Liver (tissue), 9 donors: Measurements from ENCODE around the gene KLHDC7B. TPM values are rescaled to one million over a fixed set of nuclear protein-coding genes. Genes with fewer than 3 reads are reported as not detected.
A peak's percentile ranks its signal among the peaks of the same experiment; 100 is the strongest.

Source experiments
- DNase-seq: peaks from one replicate; pipeline ENCODE4 v3.0.0-alpha.2; 2017; ENCODE audit warnings: low spot score
- H3K27ac ChIP-seq, 2 donors: one replicate each; pipeline ENCODE4 v1.7.0; 2013; ENCODE audit warnings: inconsistent platforms in 2 of 2, low read length in 2 of 2, control low read depth in 1 of 2, low read depth in 1 of 2, mild to moderate bottlenecking in 1 of 2
- H3K27me3 ChIP-seq, 4 donors: one replicate each; pipeline versions ENCODE4 v1.6.1 to v1.7.0; 2013; ENCODE audit warnings: low read length in 3 of 4, inconsistent platforms in 1 of 4, mild to moderate bottlenecking in 1 of 4, moderate library complexity in 1 of 4; ENCODE audit not compliant: control insufficient read depth in 4 of 4, insufficient read depth in 4 of 4
- H3K36me3 ChIP-seq, 4 donors: one replicate each; pipeline versions ENCODE4 v1.6.1 to v1.7.0; 2013; ENCODE audit warnings: low read length in 3 of 4, mild to moderate bottlenecking in 3 of 4, low read depth in 1 of 4, moderate library complexity in 1 of 4; ENCODE audit not compliant: control insufficient read depth in 4 of 4, insufficient read depth in 3 of 4
- H3K4me1 ChIP-seq, 4 donors: one replicate each; pipeline versions ENCODE4 v1.6.1 to v1.7.0; 2013; ENCODE audit warnings: low read length in 3 of 4, mild to moderate bottlenecking in 3 of 4, moderate library complexity in 1 of 4; ENCODE audit not compliant: control insufficient read depth in 4 of 4, insufficient read depth in 4 of 4
- H3K4me3 ChIP-seq, 3 donors: one replicate each; pipeline versions ENCODE4 v1.6.1 to v1.7.0; 2013; ENCODE audit warnings: low read length in 3 of 3, control low read depth in 1 of 3, low read depth in 1 of 3, mild to moderate bottlenecking in 1 of 3
- H3K9ac ChIP-seq, 2 donors: one replicate each; pipeline ENCODE4 v1.7.0; 2013; ENCODE audit warnings: low read length in 2 of 2, mild to moderate bottlenecking in 2 of 2, moderate library complexity in 2 of 2, control low read depth in 1 of 2, low read depth in 1 of 2
- H3K9me3 ChIP-seq, 4 donors: one replicate each; pipeline versions ENCODE4 v1.6.1 to v1.7.0; 2013; ENCODE audit warnings: low read length in 3 of 4; ENCODE audit not compliant: control insufficient read depth in 4 of 4
- CTCF ChIP-seq: fragments of 150-350 bp; IDR thresholded peaks from 2 replicates; pipeline ENCODE4 v1.5.1; 2017; ENCODE audit warnings: improper control_type of control experiment, low read depth, low read length; ENCODE audit not compliant: missing input control
- EGR1 ChIP-seq, 2 donors: IDR thresholded peaks; 2 replicates each; pipeline ENCODE4 v1.6.1; 2016 to 2018; ENCODE audit warnings: antibody characterized with exemption in 2 of 2, low read depth in 2 of 2
- FOXA1 ChIP-seq: IDR thresholded peaks from 2 replicates; pipeline ENCODE4 v1.6.1; 2016; ENCODE audit warnings: antibody characterized with exemption
- FOXA2 ChIP-seq: IDR thresholded peaks from 2 replicates; pipeline ENCODE4 v1.6.1; 2016; ENCODE audit warnings: antibody characterized with exemption
- GABPA ChIP-seq, 2 donors: IDR thresholded peaks in 1 of 2; conservative IDR thresholded peaks in 1 of 2; 2 replicates each; pipeline ENCODE4 v1.6.1; 2016; ENCODE audit warnings: antibody characterized with exemption in 2 of 2, mild to moderate bottlenecking in 1 of 2, moderate library complexity in 1 of 2
- HNF4A ChIP-seq, 2 donors: conservative IDR thresholded peaks; 2 replicates each; pipeline ENCODE4 v1.6.1; 2016; ENCODE audit warnings: antibody characterized with exemption in 2 of 2, mild to moderate bottlenecking in 2 of 2
- HNF4G ChIP-seq: IDR thresholded peaks from 2 replicates; pipeline ENCODE4 v1.6.1; 2016; ENCODE audit warnings: antibody characterized with exemption
- JUND ChIP-seq, 2 donors: IDR thresholded peaks; 2 replicates each; pipeline ENCODE4 v1.6.1; 2016; ENCODE audit warnings: antibody characterized with exemption in 2 of 2
- MAX ChIP-seq: IDR thresholded peaks from 2 replicates; pipeline ENCODE4 v1.6.1; 2016; ENCODE audit warnings: antibody characterized with exemption
- NR2F2 ChIP-seq: IDR thresholded peaks from 2 replicates; pipeline ENCODE4 v1.6.1; 2016; ENCODE audit warnings: antibody characterized with exemption
- RAD21 ChIP-seq, 2 donors: IDR thresholded peaks; 2 replicates each; pipeline ENCODE4 v1.6.1; 2016; ENCODE audit warnings: antibody characterized with exemption in 2 of 2, mild to moderate bottlenecking in 2 of 2
- REST ChIP-seq: IDR thresholded peaks from 2 replicates; pipeline ENCODE4 v1.6.1; 2016; ENCODE audit warnings: antibody characterized with exemption, mild to moderate bottlenecking
- RXRA ChIP-seq, 2 donors: IDR thresholded peaks; 2 replicates each; pipeline ENCODE4 v1.6.1; 2017 to 2018; ENCODE audit warnings: antibody characterized with exemption in 2 of 2, mild to moderate bottlenecking in 1 of 2
- SP1 ChIP-seq: IDR thresholded peaks from 2 replicates; pipeline ENCODE4 v1.6.1; 2018; ENCODE audit warnings: antibody characterized with exemption, mild to moderate bottlenecking
- TAF1 ChIP-seq: conservative IDR thresholded peaks from 2 replicates; pipeline ENCODE4 v1.6.1; 2016; ENCODE audit warnings: antibody characterized with exemption, mild to moderate bottlenecking
- YY1 ChIP-seq: IDR thresholded peaks from 2 replicates; pipeline ENCODE4 v1.6.1; 2016; ENCODE audit warnings: antibody characterized with exemption, mild to moderate bottlenecking
- WGBS: extraction: QIAGEN DNeasy Blood & Tissue Kit; methylation state at CpG from one replicate; pipeline ENCODE4 v1.1.7; 2013; 5-methylcytosine and 5-hydroxymethylcytosine counted together
- polyA plus RNA-seq, 2 donors: library from polyadenylated mRNA; stranded (reverse) in 1 of 2; unstranded in 1 of 2; fragments of 200-250 nt in 1 of 2; fragments of >200 nt in 1 of 2; fragmentation: Nextera tagmentation in 1 of 2; extraction: Ambion mirVana in 1 of 2; gene quantifications; one replicate each; pipeline versions ENCODE4 v1.2.1 to v1.2.3, GENCODE V29; 2013 to 2015
- total RNA-seq, 2 donors: library from RNA; depleted of rRNA; stranded (reverse); fragments of >200 nt; gene quantifications; one replicate each; pipeline ENCODE4 v1.2.3, GENCODE V29; 2014
- TF ChIP-seq, protein P1 (sequence below): IDR thresholded peaks from 2 replicates; pipeline ENCODE4 v1.6.1; 2016; ENCODE audit warnings: antibody characterized with exemption
- TF ChIP-seq, protein P2 (sequence below): IDR thresholded peaks from 2 replicates; pipeline ENCODE4 v1.6.1; 2016; ENCODE audit warnings: antibody characterized with exemption
- donor health status: healthy.
- donor health status: healthy.
- donor health status: healthy.
- donor health status: healthy.
- donor health status: healthy.

Gene KLHDC7B
- total and polyA plus RNA-seq, 4 donors: 0.08 to 0.16 (median 0.08) TPM; not detected in 1

DNA sequence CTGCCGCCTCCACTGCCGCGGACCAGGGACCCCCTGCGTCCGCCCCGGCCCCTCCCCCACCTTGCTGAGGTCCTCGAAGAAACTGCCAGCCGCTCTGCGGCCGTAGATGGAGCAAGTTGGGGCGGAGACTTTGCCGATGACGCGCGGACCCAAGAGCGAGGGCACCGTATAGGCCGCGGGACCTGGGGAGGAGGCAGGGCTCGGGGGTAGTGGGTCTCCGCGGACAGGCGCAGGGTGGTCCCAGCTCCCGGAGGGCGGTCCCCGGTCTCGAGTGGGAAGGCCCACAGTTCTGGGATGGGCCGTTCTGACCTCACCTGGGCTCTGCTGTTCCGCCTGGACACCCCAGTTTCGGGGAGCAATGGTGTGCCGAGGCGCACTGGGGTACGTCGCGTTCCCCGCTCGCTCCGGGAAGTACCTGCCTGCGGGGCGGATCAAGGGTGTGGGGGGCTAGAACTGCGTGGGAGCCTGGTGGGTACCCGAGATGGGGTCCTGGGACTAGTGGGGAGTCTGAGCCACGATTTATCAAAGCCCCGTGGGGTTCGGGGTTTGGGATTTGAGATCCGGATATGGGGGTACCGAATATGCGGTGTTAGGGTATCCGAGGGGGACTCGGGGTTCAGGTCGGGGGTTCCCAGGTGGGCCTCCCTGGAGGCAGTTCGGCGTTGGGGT lies 14.7 kb upstream of the KLHDC7B start:
- no peaks in the 10 kb centered on the region for H3K36me3 ChIP-seq
- peak overlapping the region; percentile 62 to 93 (median 90) for H3K4me3 ChIP-seq
- no peaks in the 10 kb centered on the region for H3K27me3 ChIP-seq
- TF ChIP-seq FOXA1 (no peak), HNF4A (conservative IDR thresholded peaks at IDR 0.05) (peak in 1 of 2 donors; percentile 10), SP1 (no peak), GABPA (IDR thresholded peaks at IDR 0.05 in 1 of 2, conservative IDR thresholded peaks at IDR 0.05 in 1 of 2) (no peak), HNF4G (peak; percentile 19), CTCF (no peak), REST (peak; percentile 70), FOXA2 (no peak), YY1 (no peak), MAX (no peak), EGR1 (IDR thresholded peaks at IDR 0.05; ENCODE audit: low read depth in 2 of 2) (peak in 1 of 2 donors; percentile 7), NR2F2 (no peak), RAD21 (IDR thresholded peaks at IDR 0.05) (no peak), RXRA (IDR thresholded peaks at IDR 0.05) (peak in 1 of 2 donors; percentile 5), JUND (IDR thresholded peaks at IDR 0.05) (peak in 1 of 2 donors; percentile 13), TAF1 (peak; percentile 65)
- TF ChIP-seq, protein P1, sequence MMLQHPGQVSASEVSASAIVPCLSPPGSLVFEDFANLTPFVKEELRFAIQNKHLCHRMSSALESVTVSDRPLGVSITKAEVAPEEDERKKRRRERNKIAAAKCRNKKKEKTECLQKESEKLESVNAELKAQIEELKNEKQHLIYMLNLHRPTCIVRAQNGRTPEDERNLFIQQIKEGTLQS: no peak
- TF ChIP-seq, protein P2, sequence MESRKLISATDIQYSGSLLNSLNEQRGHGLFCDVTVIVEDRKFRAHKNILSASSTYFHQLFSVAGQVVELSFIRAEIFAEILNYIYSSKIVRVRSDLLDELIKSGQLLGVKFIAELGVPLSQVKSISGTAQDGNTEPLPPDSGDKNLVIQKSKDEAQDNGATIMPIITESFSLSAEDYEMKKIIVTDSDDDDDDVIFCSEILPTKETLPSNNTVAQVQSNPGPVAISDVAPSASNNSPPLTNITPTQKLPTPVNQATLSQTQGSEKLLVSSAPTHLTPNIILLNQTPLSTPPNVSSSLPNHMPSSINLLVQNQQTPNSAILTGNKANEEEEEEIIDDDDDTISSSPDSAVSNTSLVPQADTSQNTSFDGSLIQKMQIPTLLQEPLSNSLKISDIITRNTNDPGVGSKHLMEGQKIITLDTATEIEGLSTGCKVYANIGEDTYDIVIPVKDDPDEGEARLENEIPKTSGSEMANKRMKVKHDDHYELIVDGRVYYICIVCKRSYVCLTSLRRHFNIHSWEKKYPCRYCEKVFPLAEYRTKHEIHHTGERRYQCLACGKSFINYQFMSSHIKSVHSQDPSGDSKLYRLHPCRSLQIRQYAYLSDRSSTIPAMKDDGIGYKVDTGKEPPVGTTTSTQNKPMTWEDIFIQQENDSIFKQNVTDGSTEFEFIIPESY: no peak
- H3K9me3 ChIP-seq: no peaks in the 10 kb centered on the region
- peak overlapping the region; percentile 92 to 98 for H3K27ac ChIP-seq
- peak overlapping the region; percentile 47 to 71 for H3K9ac ChIP-seq
- peak; percentile 71 for DNase-seq
- 1% methylated on average over 53 of the region's 53 CpGs for WGBS
- H3K4me1 ChIP-seq: peaks cover 4 to 41% (median 23%) of the 10 kb centered on the region in 4 donors
